Left renal pelvis (tissue), 4 donors: Measurements from ENCODE around the gene CCSER1. TPM values are rescaled to one million over a fixed set of nuclear protein-coding genes. Genes with fewer than 3 reads are reported as not detected.
"Not testable (repeated sequence)": the region's sequence is repeated elsewhere in the genome, so short reads cannot be mapped to it uniquely, and the experiment has no call there.

Source experiments
- DNase-seq, 4 donors: peaks; one replicate each; pipeline ENCODE4 v3.0.0-alpha.2; 2013; ENCODE audit warnings: low read depth in 4 of 4, low spot score in 3 of 4
- polyA plus RNA-seq, 4 donors: library from polyadenylated mRNA; unstranded; fragments of 120-200 nt; gene quantifications; one replicate each; pipeline ENCODE4 v1.2.1, GENCODE V29; 2013; ENCODE audit not compliant: insufficient read length in 4 of 4

Gene CCSER1
- polyA plus RNA-seq, 4 donors = 0.60 to 23.4 (median 18.5) TPM

DNA sequence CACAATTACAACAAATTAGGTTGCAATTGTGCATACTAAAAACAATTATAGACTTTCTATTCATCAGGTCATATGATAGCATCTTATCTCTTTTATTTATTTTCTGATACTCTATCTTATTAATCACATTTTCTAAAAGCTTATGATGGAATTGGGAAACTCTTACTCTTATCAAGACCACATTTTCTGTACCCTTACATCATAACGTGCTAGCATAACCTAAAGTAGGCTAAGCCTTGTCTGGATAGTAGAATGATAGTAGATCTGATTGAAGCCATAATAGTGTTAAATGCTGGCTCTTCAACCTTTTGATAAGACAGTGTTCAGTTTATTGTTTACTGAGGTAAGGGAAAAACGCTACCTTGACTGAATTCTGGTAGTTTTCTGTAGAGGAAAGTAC is 294.0 kb downstream of the CCSER1 start:
- no peak for DNase-seq

DNA sequence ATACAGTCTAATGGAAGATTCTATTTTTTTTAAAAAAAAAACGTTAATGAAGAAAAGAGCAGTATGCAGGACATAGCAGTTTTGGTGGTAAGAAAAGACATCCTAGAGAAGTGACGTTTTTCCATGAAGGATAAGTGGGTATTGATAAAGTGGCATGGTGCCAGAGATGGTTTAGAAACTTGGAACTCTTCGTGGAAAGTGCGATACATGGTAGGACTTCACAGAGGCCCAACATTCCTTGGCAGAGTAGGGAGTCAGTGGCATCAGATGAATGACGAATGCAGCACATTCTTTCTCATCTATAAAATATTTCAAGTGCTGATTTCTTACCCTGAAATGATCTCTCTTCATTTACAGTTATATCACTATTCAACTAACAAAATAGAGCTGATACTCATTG is 298.7 kb downstream of the CCSER1 start:
- no peak for DNase-seq

DNA sequence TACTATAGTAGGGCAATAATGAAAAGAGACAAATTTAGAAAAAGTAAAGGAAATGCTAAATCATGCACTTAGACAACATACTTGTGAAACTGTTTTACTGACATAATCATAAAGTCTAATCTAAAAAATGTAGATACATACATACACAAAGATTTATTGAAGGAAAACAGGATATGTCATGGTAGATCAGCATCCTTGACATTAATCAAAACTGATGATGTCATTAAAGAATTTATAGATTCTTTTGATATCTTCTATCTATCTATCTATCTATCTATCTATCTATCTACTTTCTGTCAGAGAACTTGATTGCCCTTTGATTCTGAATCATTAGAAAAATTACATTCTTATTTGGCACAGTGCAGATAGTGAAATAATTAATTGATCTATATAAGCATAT is 311.3 kb downstream of the CCSER1 start:
- DNase-seq = no peak

DNA sequence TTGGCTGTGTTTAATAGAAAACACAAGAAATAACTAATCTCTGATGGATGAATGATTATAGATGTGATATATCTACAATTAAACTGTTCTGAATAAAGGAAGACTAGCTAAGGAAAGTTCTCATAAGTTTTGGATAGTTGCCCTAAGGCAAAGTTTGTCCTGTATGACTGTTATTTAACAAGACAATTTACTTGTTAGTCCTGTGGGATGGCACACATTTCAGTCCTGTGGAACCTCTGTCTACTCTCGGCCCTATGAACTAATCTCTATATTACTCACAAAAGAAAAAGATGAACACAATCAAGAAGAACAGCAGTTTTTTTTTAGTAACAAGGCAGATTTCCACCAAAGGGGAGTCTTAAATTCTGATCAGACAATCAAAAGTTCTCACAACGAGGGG is 314.6 kb downstream of the CCSER1 start:
- no peak for DNase-seq

DNA sequence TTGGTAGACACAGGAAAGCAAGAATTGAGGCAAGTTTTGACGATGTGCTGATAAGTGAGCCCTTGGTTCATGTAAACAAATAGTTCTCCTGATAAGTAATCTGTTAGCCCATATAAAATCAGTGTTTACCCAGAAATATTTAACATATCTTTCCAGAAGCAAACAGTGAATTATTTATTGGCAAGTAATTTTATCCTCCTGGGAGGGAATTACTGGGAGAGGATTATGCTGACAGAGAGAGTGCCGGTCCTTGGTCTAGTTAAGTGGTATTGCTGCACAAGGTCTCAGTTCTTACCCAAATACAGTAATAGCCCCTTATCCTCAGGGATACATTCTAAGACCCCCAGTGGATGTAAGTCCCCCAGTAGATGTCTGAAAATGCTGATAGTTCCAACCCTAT is 315.4 kb downstream of the CCSER1 start:
- no peak for DNase-seq

DNA sequence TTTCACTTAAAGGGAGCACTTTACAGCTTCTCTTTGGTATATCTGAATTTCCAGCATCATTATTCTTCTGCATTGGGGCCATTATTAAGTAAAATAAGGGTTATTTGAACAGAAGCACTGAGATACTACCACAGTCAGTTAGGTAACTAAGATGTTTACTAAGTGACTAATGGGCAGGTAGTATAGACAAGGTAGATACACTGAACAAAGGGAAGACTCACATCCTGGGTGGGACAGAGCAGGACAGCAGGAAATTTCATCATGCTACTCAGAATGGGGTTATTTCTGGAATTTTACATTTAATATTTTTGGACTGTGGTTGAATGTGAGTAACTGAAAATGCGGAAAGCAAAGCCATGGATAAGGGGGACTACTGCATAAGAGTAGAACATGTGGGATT is 316.0 kb downstream of the CCSER1 start:
- no peak for DNase-seq

DNA sequence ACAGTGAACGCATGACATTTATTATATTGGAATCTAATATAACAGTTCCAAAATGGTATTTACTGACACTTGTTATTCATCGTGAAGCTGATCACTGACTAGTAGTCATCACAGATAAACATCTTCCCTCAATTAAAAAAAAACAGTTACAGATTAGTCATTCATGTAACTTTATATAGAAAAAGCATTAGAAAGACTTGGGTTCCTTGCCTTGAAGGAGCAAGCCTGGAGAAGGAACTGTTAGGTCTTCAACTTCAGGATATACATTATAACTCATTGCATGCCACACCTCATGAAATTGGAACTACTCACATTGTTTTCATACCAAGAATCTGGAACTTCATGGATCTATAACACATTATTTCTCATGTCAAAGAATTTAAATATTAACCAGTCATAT is 317.7 kb downstream of the CCSER1 start:
- no peak for DNase-seq

DNA sequence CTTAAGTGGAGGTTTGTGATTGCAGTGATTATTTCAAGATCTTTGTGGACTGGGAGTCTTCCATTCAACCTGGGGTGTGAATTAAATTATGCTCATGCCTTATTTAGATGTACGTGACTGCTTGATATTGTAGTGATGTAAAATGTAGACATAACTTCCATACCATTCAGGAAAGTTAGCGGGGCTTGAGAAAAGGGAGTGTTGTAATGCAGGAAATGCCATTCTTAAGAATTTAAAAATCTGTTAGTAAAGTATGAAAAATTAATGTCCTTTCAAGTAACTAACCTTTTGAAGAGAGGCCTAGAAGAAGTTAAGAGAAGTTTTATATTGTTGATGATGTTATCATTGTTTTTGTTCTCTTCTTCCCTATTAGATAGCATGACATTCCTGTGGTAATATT is 318.2 kb downstream of the CCSER1 start:
- no peak for DNase-seq

DNA sequence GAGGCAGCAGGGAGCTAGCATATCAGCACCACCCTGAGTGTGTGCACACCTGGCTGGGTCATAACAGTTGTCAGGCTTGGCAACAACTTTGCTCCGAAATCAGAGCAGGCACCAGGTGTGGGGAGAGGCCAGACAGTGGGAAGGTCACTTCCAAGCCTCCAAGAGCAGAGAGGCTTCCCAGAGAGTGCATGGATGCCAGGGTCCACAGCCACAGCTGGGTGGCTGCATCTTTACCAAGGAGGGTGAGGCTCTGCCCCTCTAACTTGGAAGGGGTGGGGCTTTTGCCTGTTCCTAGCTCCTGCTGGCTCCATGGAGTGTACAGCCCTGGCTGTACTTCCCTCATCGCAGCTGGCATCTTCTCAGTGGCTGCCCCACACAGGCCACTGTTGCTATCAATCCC is 322.4 kb downstream of the CCSER1 start:
- no peak for DNase-seq

DNA sequence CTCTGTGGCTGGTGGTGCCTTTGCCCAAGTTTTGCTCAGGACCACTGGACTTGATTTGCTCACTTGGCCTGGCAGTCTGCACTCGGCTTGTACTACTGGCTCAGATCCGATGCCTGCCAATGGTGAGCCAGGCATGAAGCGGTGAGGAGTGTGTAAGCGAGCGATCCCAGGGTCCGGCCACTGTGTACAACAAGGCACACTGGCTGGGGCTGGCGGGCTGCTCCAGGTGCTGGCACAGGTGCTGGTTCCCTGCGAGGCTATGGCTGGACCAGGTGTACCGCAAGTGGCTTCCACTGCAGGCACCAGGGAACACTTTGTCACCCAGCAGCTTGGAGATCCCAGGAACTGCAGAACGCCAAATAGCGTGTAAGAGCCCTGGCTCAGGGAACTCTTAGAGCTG is 329.7 kb downstream of the CCSER1 start:
- no peak for DNase-seq

DNA sequence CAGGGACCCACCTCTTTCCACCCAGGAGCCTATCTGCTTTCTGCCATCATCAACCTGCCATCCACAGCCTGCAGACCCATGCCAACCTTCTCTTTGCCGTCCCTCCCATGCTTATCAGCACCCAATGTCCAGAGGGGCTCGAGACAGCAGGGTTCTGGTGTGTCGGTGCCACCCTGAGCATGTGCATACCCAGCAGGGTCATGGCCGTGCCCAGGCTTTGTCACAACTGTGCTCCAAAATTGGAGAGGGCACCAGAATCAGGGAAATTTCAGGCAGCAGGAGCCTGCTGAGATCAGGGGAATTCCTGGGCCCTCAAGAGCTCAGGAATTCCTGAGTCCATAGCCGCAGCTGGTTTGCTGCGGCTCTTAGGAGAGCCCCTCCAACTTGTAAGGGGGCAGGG is 330.6 kb downstream of the CCSER1 start:
- DNase-seq = no peak

DNA sequence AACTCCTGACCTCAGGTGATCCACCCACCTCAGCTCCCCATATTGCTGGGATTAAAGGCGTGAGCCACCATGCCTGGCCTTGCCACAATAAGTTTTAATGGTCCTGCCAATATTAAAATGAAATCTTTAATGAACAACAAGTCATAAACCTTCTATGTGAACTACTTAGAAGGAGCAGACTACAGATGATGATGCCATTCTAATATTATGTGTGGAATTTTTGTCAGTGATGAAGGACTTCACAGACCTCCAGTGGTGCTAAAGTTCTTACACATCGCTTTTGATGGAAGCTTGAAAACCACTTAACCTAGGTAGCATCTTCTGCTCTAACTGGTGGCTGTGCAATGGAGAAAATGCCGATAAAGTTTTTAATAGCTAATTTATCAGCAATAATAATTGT is 331.4 kb downstream of the CCSER1 start:
- DNase-seq = no peak

DNA sequence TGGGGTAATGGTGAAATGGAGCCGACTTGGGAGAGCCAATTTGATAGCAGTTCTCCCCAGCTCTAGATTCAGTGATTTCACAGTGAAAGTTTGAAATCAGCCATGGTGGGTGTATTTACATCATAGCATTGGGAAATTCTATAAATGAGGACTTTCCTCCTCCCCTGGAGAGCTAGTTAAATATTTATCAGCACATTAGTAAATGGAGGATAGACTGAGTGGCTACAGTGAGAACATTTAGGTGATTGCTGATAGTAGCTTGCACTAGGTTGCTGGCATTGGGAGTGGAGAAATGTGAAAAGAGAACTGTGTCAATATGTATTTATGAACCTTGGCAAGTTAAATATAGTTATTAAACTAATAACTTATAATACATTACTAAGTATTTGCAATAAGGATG is 347.3 kb downstream of the CCSER1 start:
- DNase-seq = no peak

DNA sequence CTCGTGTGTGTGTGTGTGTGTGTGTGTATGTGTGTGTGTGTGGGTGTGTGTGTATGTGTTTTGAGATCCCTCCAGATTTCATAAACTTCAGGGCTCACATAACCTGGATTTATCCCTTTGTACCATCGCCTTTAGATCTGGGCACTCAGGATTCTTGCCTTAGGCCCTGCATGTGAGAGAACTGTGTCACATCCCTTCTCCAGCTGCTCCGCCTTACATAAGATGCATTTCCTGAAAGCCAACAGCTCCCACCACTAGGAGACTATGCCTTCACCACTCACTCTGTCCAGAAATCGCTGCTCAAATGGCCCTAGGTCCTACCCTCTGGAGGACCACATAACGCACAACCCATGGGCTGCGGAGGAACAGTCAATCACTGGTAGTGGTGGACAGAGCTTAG is 348.8 kb downstream of the CCSER1 start:
- DNase-seq = no peak

DNA sequence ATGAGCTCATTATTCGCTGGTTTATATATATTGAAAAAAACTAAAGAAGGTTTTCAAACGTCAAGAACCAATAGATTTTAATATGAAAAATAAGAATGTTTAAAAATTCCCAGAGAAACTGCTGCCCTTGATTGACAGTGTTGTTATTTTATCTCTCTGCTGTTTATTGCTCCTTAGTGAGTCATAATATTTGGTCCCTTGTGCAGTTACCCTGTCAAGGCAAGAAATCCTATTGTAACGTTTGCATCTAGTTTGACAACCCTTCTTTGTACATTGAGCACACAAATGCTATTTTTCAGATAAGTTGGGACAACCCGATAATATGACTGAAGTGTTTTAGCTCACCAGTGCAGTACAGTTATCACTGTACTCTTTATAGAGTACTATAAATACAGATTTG is 349.4 kb downstream of the CCSER1 start:
- no peak for DNase-seq

DNA sequence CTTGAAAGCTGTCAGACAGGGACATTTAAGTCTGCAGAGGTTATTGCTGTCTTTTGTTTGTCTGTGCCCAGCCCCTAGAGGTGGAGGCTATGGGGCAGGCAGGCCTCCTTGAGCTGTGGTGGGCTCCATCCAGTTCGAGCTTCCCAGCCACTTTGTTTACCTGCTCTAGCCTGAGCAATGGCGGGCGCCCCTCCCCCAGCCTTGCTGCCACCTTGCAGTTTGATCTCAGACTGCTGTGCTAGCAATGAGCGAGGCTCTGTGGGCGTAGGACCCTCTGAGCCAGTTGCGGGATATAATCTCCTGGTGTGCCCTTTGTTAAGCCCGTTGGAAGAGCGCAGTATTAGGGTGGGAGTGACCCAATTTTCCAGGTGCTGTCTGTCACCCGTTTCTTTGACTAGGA is 357.7 kb downstream of the CCSER1 start:
- DNase-seq = not testable (repeated sequence)

DNA sequence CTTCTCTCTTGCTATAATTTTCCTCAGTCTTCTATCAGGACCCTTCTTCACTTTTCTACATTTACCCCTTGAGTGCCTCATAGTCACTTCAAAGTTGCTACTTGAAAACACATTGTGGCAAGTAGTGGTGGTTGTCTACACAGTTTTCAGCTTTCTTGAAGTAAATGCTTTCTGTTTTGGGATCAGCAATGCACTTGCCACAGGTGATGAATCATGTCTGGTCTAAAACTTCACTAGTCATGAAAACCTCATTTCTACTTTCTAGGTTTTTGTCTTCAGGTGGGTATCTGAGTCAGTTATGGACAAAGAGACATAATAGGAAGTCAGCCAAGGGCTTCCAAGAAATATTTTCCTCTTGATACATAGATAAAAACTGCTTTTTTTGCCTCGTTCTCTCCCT is 359.2 kb downstream of the CCSER1 start:
- no peak for DNase-seq

DNA sequence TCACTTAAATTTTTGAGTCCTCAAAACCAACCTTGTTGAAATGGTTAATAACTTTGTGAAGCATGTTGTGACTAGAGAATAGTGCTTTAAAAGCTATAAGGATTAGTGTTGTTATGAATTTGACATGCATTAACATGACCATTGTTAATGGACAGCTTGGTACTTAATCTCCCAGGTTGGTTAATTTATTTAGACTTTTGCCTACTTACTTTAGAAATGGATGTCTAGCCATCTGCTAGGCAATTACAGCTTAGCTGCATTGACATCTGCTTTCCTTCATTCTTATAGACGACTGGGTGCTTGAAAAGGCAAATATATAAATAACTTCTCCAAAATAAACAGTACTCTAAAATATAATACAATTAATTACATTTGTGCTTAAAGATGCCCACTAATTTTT is 368.0 kb downstream of the CCSER1 start:
- DNase-seq = no peak

DNA sequence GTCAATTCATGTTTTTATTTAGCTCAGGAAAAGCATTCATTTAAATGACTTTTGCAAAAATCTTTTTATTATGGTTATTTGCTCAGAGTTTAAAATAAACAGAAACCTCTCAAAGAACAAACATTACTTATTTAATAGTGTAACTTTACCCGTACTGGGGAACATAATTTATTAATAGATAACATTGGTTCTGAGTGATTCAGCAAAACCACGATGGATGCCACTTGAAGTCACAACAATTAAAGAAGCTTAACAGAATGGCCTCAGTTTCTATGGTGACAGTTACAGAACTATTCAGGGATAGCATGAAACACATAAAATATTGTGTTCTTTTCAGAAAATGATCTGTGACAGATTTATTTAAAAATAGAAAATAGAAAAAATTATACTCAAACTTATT is 368.7 kb downstream of the CCSER1 start:
- DNase-seq = no peak

DNA sequence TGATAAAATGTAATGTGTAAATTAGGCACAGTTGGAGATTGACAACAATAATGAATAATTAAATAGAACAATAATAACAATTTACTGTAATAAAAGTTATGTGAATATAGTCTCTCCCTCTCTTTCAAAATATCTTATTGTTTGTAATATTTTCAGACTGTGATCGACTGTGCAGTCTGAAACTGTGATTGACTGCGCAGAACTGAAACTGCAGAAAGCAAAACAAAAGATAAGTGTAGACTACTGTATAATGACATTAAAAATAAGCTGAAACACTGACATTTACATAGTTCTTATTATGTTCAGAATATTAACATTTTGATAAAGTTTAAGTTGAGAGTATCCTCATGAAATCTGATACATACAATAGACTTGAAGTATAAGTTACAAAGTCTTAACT is 371.0 kb downstream of the CCSER1 start:
- DNase-seq = no peak

DNA sequence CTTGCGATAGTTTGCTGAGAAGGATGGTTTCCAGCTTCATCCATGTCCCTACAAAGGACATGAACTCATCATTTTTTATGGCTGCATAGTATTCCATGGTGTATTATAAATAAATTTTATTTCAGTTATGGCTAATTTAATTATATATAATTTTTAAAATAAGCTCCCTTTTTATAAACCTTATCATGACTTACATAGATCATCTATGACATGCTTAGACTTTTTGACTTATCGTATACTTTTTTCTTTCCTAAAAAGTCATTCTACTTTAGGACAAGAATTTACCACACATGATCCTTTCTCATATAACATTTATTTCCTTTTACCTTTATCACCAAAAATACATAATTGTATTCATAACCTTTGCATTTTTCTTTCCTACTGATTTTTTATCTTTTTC is 376.5 kb downstream of the CCSER1 start:
- no peak for DNase-seq

DNA sequence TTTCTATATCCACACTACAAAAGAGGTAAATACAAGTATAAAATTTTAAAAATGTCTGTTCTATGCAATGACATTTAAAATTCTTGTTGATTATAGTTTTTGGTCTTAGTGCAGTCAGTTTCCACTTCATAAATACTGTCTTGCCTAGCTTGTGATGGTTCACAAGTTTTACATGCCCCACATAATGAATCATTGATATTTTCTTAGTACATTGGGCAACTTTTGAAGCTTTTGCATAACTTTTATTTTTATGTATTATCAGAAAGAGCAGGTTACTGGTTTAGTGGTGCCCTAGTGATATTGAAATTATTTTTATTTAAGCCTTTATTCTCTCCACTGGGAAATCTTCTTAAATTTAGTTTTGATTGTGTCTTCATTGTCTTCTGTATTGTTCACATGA is 388.0 kb downstream of the CCSER1 start:
- DNase-seq = no peak

DNA sequence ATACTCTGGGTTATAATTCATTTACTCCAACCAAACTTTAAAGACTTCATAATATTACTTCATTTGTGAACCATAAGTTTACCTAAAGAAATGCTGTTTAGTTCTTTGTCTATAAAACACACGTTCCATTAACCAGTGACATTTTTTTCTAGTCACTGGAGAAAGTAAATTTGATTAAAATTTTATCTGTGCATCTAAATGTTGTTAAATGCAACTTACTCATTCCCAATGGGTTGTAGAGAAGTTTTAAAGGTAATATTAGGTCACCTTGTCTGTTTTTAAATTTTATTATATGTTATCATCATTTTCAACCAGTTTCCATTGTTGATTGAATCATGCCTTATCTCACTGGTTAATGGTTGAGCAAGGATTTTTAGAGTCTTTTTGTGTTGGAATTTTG is 401.4 kb downstream of the CCSER1 start:
- DNase-seq = no peak

DNA sequence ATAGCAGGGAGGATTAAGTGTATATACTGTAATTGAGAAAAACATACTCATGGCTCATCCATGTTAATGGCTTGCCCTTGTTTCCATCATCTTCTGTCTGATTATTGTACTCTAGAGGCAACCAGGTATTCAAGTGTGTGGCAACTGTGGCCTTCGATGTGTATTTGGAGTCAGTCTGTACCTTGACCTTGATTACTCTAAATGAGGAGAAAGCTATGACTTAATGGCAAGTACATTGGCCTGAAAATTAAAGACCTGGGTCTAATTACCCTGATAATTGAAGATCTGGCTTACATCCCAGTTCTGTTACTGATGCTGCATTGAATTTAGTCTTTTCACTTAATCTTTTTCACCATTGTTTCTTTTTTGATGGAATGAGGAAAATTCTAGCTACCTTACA is 409.2 kb downstream of the CCSER1 start:
- DNase-seq = no peak
